ENCODE data around the gene MYCBP2. TPM values are rescaled to one million over a fixed set of nuclear protein-coding genes. Genes with fewer than 3 reads are reported as not detected.

MYCBP2 gene
- total RNA-seq, 1 donor from 2014 or later = 75.4 TPM

DNA sequence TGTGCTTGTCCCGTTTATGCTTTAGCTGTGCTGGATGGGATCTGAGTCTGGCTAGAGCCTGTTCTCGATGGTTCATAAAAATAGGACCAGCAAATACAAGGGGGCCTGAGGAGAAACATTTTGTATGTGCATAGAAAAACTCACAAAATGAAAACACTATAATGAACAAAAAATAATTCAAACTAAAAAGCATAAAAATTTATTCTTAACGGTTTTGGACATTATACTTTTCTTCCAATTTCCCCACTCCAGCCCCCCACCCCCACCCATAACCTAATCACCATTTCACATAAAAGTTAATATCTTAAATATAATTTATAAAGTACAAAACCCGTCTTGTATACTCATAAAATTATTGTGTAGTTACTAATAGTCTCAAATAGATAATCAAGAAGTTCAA, 93.7 kb downstream of the MYCBP2 start:
- Mint-ChIP-seq H3K4me3 (no peak overlapping the region), H3K27me3 (ENCODE audit: low read depth) (no peaks in the 10 kb centered on the region), H3K27ac (ENCODE audit: unreplicated experiment) (no peak overlapping the region), H3K4me1 (no peaks in the 10 kb centered on the region), H3K36me3 (ENCODE audit: low read depth) (peaks cover 7% of the 10 kb centered on the region), H3K9me3 (no peaks in the 10 kb centered on the region)
- no peak for DNase-seq (ENCODE audit: low read depth, low spot score)
- TF ChIP-seq, protein P1, sequence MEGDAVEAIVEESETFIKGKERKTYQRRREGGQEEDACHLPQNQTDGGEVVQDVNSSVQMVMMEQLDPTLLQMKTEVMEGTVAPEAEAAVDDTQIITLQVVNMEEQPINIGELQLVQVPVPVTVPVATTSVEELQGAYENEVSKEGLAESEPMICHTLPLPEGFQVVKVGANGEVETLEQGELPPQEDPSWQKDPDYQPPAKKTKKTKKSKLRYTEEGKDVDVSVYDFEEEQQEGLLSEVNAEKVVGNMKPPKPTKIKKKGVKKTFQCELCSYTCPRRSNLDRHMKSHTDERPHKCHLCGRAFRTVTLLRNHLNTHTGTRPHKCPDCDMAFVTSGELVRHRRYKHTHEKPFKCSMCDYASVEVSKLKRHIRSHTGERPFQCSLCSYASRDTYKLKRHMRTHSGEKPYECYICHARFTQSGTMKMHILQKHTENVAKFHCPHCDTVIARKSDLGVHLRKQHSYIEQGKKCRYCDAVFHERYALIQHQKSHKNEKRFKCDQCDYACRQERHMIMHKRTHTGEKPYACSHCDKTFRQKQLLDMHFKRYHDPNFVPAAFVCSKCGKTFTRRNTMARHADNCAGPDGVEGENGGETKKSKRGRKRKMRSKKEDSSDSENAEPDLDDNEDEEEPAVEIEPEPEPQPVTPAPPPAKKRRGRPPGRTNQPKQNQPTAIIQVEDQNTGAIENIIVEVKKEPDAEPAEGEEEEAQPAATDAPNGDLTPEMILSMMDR (conservative IDR thresholded peaks at IDR 0.05) = no peak

DNA sequence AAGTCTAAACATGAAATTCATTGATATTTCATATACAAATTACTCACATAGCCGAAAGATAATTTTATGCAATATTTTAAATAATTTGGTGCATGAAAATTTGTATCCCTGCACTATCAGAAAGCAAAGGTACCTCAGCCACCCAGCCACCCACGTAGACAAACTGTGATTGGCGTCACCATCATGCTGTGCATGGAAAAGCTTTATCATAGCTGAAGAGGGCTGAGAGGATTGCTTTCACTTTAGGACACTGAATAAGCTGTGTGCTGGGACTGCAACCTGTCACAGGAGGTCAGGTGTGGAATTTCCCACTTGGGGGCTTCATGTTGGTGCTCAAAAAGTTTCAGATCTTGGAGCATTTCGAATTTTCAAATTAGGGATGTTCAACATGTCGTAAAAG, 96.3 kb downstream of the MYCBP2 start:
- no peak overlapping the region for H3K4me3 Mint-ChIP-seq
- peaks cover 4% of the 10 kb centered on the region for H3K36me3 Mint-ChIP-seq (ENCODE audit: low read depth)
- TF ChIP-seq, protein P1 (conservative IDR thresholded peaks at IDR 0.05) = no peak
- no peaks in the 10 kb centered on the region for H3K9me3 Mint-ChIP-seq
- DNase-seq (ENCODE audit: low read depth, low spot score) = no peak
- no peaks in the 10 kb centered on the region for H3K4me1 Mint-ChIP-seq
- H3K27me3 Mint-ChIP-seq (ENCODE audit: low read depth) = no peaks in the 10 kb centered on the region
- H3K27ac Mint-ChIP-seq (ENCODE audit: unreplicated experiment) = no peak overlapping the region

DNA sequence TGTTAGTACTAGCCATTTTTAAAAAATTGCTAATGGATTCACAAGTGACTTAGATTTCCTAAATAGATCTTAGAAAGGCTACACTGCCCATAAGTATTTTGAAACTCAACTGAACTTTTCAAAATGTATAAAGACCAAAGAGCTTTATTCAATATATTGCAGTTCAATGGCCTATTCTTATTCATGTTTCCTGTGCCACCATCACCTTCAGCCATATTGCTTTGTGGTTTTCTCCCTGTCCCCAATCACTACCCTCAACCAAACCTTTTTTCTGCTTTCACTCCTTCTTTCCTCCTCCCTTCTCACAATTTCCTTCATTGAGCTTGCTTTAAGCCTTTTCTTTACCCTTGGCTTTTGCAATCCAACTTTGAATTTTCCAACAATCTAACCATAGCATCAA, 100.9 kb downstream of the MYCBP2 start:
- Mint-ChIP-seq H3K4me3 (no peak overlapping the region), H3K9me3 (no peaks in the 10 kb centered on the region), H3K36me3 (ENCODE audit: low read depth) (peaks cover 10% of the 10 kb centered on the region), H3K4me1 (no peaks in the 10 kb centered on the region), H3K27me3 (ENCODE audit: low read depth) (no peaks in the 10 kb centered on the region), H3K27ac (ENCODE audit: unreplicated experiment) (no peak overlapping the region)
- TF ChIP-seq, protein P1 (conservative IDR thresholded peaks at IDR 0.05) = no peak
- no peak for DNase-seq (ENCODE audit: low read depth, low spot score)

DNA sequence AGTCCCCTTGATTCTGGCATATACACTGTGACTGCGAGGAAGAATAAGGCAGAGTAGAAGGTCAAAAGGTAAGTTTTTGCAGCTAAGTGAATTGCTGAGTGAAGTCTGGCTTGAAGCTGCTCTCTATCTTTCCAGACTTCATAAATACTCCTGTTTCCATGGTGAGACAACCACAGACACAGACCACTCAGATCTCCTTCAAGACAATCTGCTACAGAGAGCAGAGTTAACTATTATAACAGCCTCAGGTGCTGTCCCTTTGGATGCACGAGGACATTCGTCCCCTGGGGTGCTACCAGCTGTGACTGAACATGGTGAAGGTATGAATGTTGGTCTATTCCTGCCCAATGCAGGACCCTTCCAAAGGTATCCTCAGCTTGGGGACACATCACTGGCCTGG, 104.0 kb downstream of the MYCBP2 start:
- H3K27ac Mint-ChIP-seq (ENCODE audit: unreplicated experiment) = no peak overlapping the region
- H3K36me3 Mint-ChIP-seq (ENCODE audit: low read depth) = peaks cover 8% of the 10 kb centered on the region
- no peaks in the 10 kb centered on the region for H3K27me3 Mint-ChIP-seq (ENCODE audit: low read depth)
- no peak for DNase-seq (ENCODE audit: low read depth, low spot score)
- TF ChIP-seq, protein P1 (conservative IDR thresholded peaks at IDR 0.05) = no peak
- no peak overlapping the region for H3K4me3 Mint-ChIP-seq
- H3K9me3 Mint-ChIP-seq = no peaks in the 10 kb centered on the region
- no peaks in the 10 kb centered on the region for H3K4me1 Mint-ChIP-seq

DNA sequence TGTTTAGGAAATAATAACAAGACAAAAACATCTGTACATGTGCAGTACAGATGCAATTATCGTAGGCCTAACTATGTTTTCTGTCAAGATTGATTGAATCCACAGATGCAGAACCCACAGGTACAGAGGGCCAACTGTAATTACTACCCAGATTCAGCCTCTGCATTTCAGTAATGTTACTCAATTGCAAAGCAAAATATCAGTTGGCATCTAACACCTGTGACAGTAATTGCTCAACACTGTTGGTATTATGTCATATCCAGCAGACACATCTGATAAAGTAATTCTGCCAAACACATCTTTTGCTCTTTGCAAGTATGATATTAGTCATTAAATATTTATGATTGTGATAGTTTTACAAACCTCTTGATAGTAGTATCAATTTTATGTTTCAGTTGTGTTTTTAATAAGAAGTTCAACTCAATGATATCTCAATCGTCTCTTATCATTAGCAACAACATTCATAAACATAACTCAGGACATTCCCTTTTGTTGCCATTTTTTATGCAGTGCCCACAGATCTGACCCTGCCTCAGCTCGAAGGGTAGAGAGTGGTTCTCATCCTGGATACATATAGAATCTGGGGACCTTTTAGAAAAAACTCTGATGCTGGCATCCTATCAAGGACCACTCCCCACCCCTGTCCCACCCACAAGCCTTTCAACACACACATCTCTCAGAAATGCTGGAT, 104.7 kb downstream of the MYCBP2 start:
- TF ChIP-seq, protein P1 (conservative IDR thresholded peaks at IDR 0.05) = no peak
- no peak overlapping the region for H3K4me3 Mint-ChIP-seq
- no peak for DNase-seq (ENCODE audit: low read depth, low spot score)
- H3K36me3 Mint-ChIP-seq (ENCODE audit: low read depth) = peaks cover 8% of the 10 kb centered on the region
- H3K9me3 Mint-ChIP-seq = no peaks in the 10 kb centered on the region
- no peak overlapping the region for H3K27ac Mint-ChIP-seq (ENCODE audit: unreplicated experiment)
- H3K4me1 Mint-ChIP-seq = no peaks in the 10 kb centered on the region
- H3K27me3 Mint-ChIP-seq (ENCODE audit: low read depth) = no peaks in the 10 kb centered on the region
